Subcutaneous adipose tissue (tissue), 4 donors: ENCODE results near the gene PPP4R3B. TPM values are rescaled to one million over a fixed set of nuclear protein-coding genes. Genes with fewer than 3 reads are reported as not detected.

Experiments
- CTCF ChIP-seq: fragments of 450-650 bp; IDR thresholded peaks from one replicate; pipeline ENCODE4 v1.5.1; 2016; ENCODE audit warnings: low read depth, mild to moderate bottlenecking, control low read depth, antibody characterized with exemption, moderate library complexity
- total RNA-seq, 4 donors: library from RNA; depleted of rRNA; stranded (reverse); fragments of >200 nt; gene quantifications; one replicate each; pipeline ENCODE4 v1.1.0, GENCODE V29; 2016

PPP4R3B gene
- 100 to 1,000 TPM in 1 of 4 donors, 10 to 100 TPM in 3; 67.3 to 108 (median 77.8) TPM for total RNA-seq

- no peak for TF ChIP-seq CTCF
Observed at GRCh38 chr2:55617175-55618024, at the start of gene PPP4R3B. Gene PPP4R3B (minus strand): TSS chr2:55617622. CDS start chr2:55617285, 337 bp downstream.

GRCh38 chr2:55653255-55653654 is 35.8 kb upstream of the PPP4R3B start:
- TF ChIP-seq CTCF = no peak

- no peak for TF ChIP-seq CTCF
Observed at GRCh38 chr2:55649211-55649610, 31.8 kb upstream of the PPP4R3B start.

- TF ChIP-seq CTCF = no peak
Observed at GRCh38 chr2:55636831-55637230, 19.4 kb upstream of the PPP4R3B start.

- TF ChIP-seq CTCF = no peak
Observed at GRCh38 chr2:55628931-55629330, 11.5 kb upstream of the PPP4R3B start.

GRCh38 chr2:55627915-55628314 is 10.5 kb upstream of the PPP4R3B start:
- no peak for TF ChIP-seq CTCF

- no peak for TF ChIP-seq CTCF
Observed at GRCh38 chr2:55621802-55622201, 4.4 kb upstream of the PPP4R3B start.
